Neural cell (in vitro differentiated cells): Measurements from ENCODE around the gene NAALADL1. TPM values are rescaled to one million over a fixed set of nuclear protein-coding genes. Genes with fewer than 3 reads are reported as not detected.

Experiments
- H2AFZ ChIP-seq: fragments of 200-600, 300-800 bp; sonication (generic), shearing (Covaris generic); 2 replicates; pipeline ENCODE4 v1.6.0; 2014; ENCODE audit warnings: low read depth, mild to moderate bottlenecking, antibody characterized with exemption, low read length, moderate library complexity
- H3F3A ChIP-seq: fragments of 200-600 bp; shearing (Covaris generic); 2 replicates; pipeline ENCODE4 v1.6.1; 2016; ENCODE audit warnings: mild to moderate bottlenecking, moderate library complexity, mixed read lengths, antibody characterized with exemption, low read length; ENCODE audit not compliant: insufficient read depth, poor library complexity, severe bottlenecking
- H3K27ac ChIP-seq: fragments of 200-600, 300-800 bp; sonication (generic), shearing (Covaris generic); 2 replicates; pipeline ENCODE4 v1.5.1; 2014; ENCODE audit warnings: mild to moderate bottlenecking, low read length, moderate library complexity
- H3K27me3 ChIP-seq: fragments of 300-800, 200-600 bp; sonication (generic), shearing (Covaris generic); 2 replicates; pipeline ENCODE4 v1.6.0; 2014; ENCODE audit warnings: mild to moderate bottlenecking, low read depth, low read length, moderate library complexity; ENCODE audit not compliant: insufficient read depth
- H3K36me3 ChIP-seq: fragments of 300-800, 200-600 bp; sonication (generic), shearing (Covaris generic); 2 replicates; pipeline ENCODE4 v1.5.1; 2014; ENCODE audit warnings: mild to moderate bottlenecking, antibody characterized with exemption, low read length, moderate library complexity; ENCODE audit not compliant: insufficient read depth
- H3K4me2 ChIP-seq: fragments of 300-800, 200-600 bp; sonication (generic), shearing (Covaris generic); 2 replicates; pipeline ENCODE4 v1.6.0; 2014; ENCODE audit warnings: mild to moderate bottlenecking, low read length
- H3K4me3 ChIP-seq: fragments of 300-800, 200-600 bp; sonication (generic), shearing (Covaris generic); 2 replicates; pipeline ENCODE4 v1.5.1; 2014; ENCODE audit warnings: mild to moderate bottlenecking, low read length, moderate library complexity
- H3K79me2 ChIP-seq: fragments of 200-600 bp; shearing (Covaris generic); replicated peaks from 2 replicates; pipeline ENCODE4 v1.6.0; 2014; ENCODE audit warnings: mild to moderate bottlenecking, low read length, moderate library complexity; ENCODE audit not compliant: insufficient read depth
- H3K9ac ChIP-seq: fragments of 300-800, 200-600 bp; sonication (generic), shearing (Covaris generic); 2 replicates; pipeline ENCODE4 v1.6.1; 2016; ENCODE audit warnings: mild to moderate bottlenecking, low read length, mixed read lengths
- H3K9me2 ChIP-seq: fragments of 200-600 bp; shearing (Covaris generic); 2 replicates; pipeline ENCODE4 v1.6.1; 2016; ENCODE audit warnings: mild to moderate bottlenecking, low read length, mixed read lengths; ENCODE audit not compliant: insufficient read depth
- H3K9me3 ChIP-seq: fragments of 200-600, 300-800 bp; sonication (generic), shearing (Covaris generic); 2 replicates; pipeline ENCODE4 v1.6.1; 2016; ENCODE audit warnings: mild to moderate bottlenecking, mixed run types, low read length, moderate library complexity, mixed read lengths
- H4K20me1 ChIP-seq: fragments of 200-600 bp; shearing (Covaris generic); 2 replicates; pipeline ENCODE4 v1.6.1; 2016; ENCODE audit warnings: mild to moderate bottlenecking, mixed run types; ENCODE audit not compliant: insufficient read depth
- CTCF ChIP-seq: fragments of 450-650 bp; IDR thresholded peaks from 2 replicates; pipeline ENCODE4 v1.5.1; 2014; ENCODE audit warnings: antibody characterized with exemption, mild to moderate bottlenecking, moderate library complexity; ENCODE audit not compliant: poor library complexity, severe bottlenecking
- EP300 ChIP-seq: fragments of 450-650 bp; conservative IDR thresholded peaks from 2 replicates; pipeline ENCODE4 v1.6.1; 2014; ENCODE audit warnings: antibody characterized with exemption, mild to moderate bottlenecking, moderate library complexity; ENCODE audit not compliant: poor library complexity, severe bottlenecking
- EZH2 ChIP-seq: fragments of 200-600, 300-800 bp; shearing (Covaris generic), sonication (generic); IDR thresholded peaks from 2 replicates; pipeline ENCODE4 v1.6.1; 2014; ENCODE audit warnings: antibody characterized with exemption, low read length, borderline replicate concordance, mild to moderate bottlenecking; ENCODE audit not compliant: insufficient read depth, poor library complexity, severe bottlenecking
- MXI1 ChIP-seq: fragments of 450-650 bp; conservative IDR thresholded peaks from 2 replicates; pipeline ENCODE4 v1.6.1; 2014; ENCODE audit warnings: antibody characterized with exemption, mild to moderate bottlenecking; ENCODE audit not compliant: poor library complexity, severe bottlenecking
- POLR2AphosphoS5 ChIP-seq: IDR thresholded peaks from 2 replicates; pipeline ENCODE4 v1.6.1; 2012
- SMC3 ChIP-seq: fragments of 450-650 bp; conservative IDR thresholded peaks from 2 replicates; pipeline ENCODE4 v1.6.1; 2014; ENCODE audit warnings: antibody characterized with exemption, mild to moderate bottlenecking, moderate library complexity; ENCODE audit not compliant: poor library complexity
- TAF1 ChIP-seq: IDR thresholded peaks from 2 replicates; pipeline ENCODE4 v1.6.1; 2012; ENCODE audit warnings: low read depth
- polyA plus RNA-seq: library from polyadenylated mRNA; depleted of rRNA; stranded (reverse); fragments of >200 nt; gene quantifications from 2 replicates; pipeline ENCODE4 v1.2.3, GENCODE V29; 2014
- TF ChIP-seq, protein P1 (sequence below): IDR thresholded peaks from 2 replicates; pipeline ENCODE4 v1.6.1; 2012; ENCODE audit warnings: borderline replicate concordance

The NAALADL1 gene
- polyA plus RNA-seq, 1 donor from 2014 or later = not detected

DNA sequence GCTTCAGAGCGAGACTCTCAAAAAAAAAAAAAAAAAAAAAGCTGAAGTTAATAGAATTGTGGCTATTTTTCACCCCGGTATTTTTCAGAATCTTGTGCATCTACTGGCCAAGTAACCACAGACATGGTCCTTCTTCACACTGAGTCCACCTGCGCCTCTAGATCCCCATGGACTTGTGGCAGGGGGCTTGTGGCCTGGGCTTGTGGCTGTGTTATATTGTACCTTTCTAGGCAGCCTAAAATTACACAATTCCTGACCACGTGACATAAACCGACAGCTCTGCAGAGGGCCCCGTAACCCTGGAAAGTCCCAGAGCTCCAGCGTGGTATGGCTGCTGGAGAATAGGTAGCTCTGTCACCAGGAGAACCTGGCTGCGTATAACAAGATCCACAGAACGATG is 10.9 kb upstream of the NAALADL1 start:
- no peaks in the 10 kb centered on the region for H4K20me1 ChIP-seq
- H3K36me3 ChIP-seq = no peaks in the 10 kb centered on the region
- H3K79me2 ChIP-seq = no peaks in the 10 kb centered on the region
- no peak overlapping the region for H3K4me3 ChIP-seq
- TF ChIP-seq POLR2AphosphoS5 (no peak), EP300 (no peak), SMC3 (no peak), TAF1 (no peak), MXI1 (no peak)
- TF ChIP-seq, protein P1, sequence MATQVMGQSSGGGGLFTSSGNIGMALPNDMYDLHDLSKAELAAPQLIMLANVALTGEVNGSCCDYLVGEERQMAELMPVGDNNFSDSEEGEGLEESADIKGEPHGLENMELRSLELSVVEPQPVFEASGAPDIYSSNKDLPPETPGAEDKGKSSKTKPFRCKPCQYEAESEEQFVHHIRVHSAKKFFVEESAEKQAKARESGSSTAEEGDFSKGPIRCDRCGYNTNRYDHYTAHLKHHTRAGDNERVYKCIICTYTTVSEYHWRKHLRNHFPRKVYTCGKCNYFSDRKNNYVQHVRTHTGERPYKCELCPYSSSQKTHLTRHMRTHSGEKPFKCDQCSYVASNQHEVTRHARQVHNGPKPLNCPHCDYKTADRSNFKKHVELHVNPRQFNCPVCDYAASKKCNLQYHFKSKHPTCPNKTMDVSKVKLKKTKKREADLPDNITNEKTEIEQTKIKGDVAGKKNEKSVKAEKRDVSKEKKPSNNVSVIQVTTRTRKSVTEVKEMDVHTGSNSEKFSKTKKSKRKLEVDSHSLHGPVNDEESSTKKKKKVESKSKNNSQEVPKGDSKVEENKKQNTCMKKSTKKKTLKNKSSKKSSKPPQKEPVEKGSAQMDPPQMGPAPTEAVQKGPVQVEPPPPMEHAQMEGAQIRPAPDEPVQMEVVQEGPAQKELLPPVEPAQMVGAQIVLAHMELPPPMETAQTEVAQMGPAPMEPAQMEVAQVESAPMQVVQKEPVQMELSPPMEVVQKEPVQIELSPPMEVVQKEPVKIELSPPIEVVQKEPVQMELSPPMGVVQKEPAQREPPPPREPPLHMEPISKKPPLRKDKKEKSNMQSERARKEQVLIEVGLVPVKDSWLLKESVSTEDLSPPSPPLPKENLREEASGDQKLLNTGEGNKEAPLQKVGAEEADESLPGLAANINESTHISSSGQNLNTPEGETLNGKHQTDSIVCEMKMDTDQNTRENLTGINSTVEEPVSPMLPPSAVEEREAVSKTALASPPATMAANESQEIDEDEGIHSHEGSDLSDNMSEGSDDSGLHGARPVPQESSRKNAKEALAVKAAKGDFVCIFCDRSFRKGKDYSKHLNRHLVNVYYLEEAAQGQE = no peak
- H2AFZ ChIP-seq = no peak overlapping the region
- no peaks in the 10 kb centered on the region for H3K27me3 ChIP-seq
- H3F3A ChIP-seq = no peaks in the 10 kb centered on the region
- H3K9me2 ChIP-seq = no peaks in the 10 kb centered on the region
- H3K9me3 ChIP-seq = no peaks in the 10 kb centered on the region
- no peak overlapping the region for H3K4me2 ChIP-seq
- H3K9ac ChIP-seq = no peak overlapping the region
- no peak overlapping the region for H3K27ac ChIP-seq

GRCh38 chr11:65067446-65067845 is 9.1 kb upstream of the NAALADL1 start:
- no peak overlapping the region for H3K27ac ChIP-seq
- H3K4me3 ChIP-seq = no peak overlapping the region
- H4K20me1 ChIP-seq = no peaks in the 10 kb centered on the region
- no peaks in the 10 kb centered on the region for H3K9me2 ChIP-seq
- no peaks in the 10 kb centered on the region for H3K27me3 ChIP-seq
- H3K9ac ChIP-seq = no peak overlapping the region
- H3K36me3 ChIP-seq = no peaks in the 10 kb centered on the region
- no peaks in the 10 kb centered on the region for H3F3A ChIP-seq
- no peaks in the 10 kb centered on the region for H3K79me2 ChIP-seq
- H3K4me2 ChIP-seq = no peak overlapping the region
- no peak overlapping the region for H2AFZ ChIP-seq
- H3K9me3 ChIP-seq = no peaks in the 10 kb centered on the region
- TF ChIP-seq TAF1 = no peak
- TF ChIP-seq CTCF = no peak
- TF ChIP-seq, protein P1 = no peak
- TF ChIP-seq SMC3 = no peak
- no peak for TF ChIP-seq EZH2
